Transverse colon (tissue), 4 donors: ENCODE measurements around the gene CCDC12. TPM values are rescaled to one million over a fixed set of nuclear protein-coding genes. Genes with fewer than 3 reads are reported as not detected.
A peak's percentile ranks its signal among the peaks of the same experiment; 100 is the strongest.

ENCODE experiments used
- DNase-seq: peaks from one replicate; pipeline ENCODE4 v3.0.0-alpha.2; 2019
- H3K27ac ChIP-seq, 4 donors: fragments of 200-600 bp; sonication (generic); 2 replicates each; pipeline ENCODE4 v1.5.1; 2016 to 2018; ENCODE audit warnings: inconsistent platforms in 4 of 4
- H3K27me3 ChIP-seq: fragments of 200-600 bp; sonication (generic); 2 replicates; pipeline ENCODE4 v1.5.1; 2017; ENCODE audit warnings: inconsistent platforms
- H3K36me3 ChIP-seq, 4 donors: fragments of 200-600 bp; sonication (generic); 2 replicates each; pipeline ENCODE4 v1.5.1; 2017 to 2019; ENCODE audit warnings: inconsistent platforms in 4 of 4
- H3K4me1 ChIP-seq, 4 donors: fragments of 200-600 bp; sonication (generic); 2 replicates each; pipeline ENCODE4 v1.5.1; 2017 to 2020; ENCODE audit warnings: inconsistent platforms in 4 of 4
- H3K4me3 ChIP-seq, 4 donors: fragments of 200-600 bp; sonication (generic); 1 replicate in 1 of 4; 2 replicates in 3 of 4; pipeline versions ENCODE4 v1.5.1 to v1.6.1; 2017 to 2019; ENCODE audit warnings: inconsistent platforms in 4 of 4
- H3K9me3 ChIP-seq, 2 donors: fragments of 200-600 bp; sonication (generic); 2 replicates each; pipeline ENCODE4 v1.5.1; 2017 to 2019; ENCODE audit warnings: inconsistent platforms in 2 of 2
- EP300 ChIP-seq: sonication (generic); formaldehyde crosslinking; IDR thresholded peaks from one replicate; pipeline ENCODE4 v1.6.1; 2017; ENCODE audit warnings: antibody characterized with exemption, low read depth
- POLR2A ChIP-seq: fragments of 450-650 bp; IDR thresholded peaks from one replicate; pipeline ENCODE4 v1.6.1; 2016; ENCODE audit warnings: antibody characterized with exemption, mild to moderate bottlenecking, moderate library complexity
- POLR2AphosphoS5 ChIP-seq, 3 donors: sonication (generic); formaldehyde crosslinking; IDR thresholded peaks; one replicate each; pipeline ENCODE4 v1.6.1; 2016; ENCODE audit warnings: antibody characterized with exemption in 3 of 3
- WGBS, 2 donors: methylation state at CpG; one replicate each; pipeline ENCODE4 v1.1.5; 2018; ENCODE audit warnings: low coverage in 1 of 2; 5-methylcytosine and 5-hydroxymethylcytosine counted together
- in situ Hi-C, 4 donors: fragments of 200-750 bp; cut with MboI; loops; one replicate each; pipeline versions ENCODE4 v1.15.0 to v1.15.1; 2017; ENCODE audit warnings: low sequenced_read_pairs in 3 of 4, low pct_ligation_motif_present in 1 of 4, low pct_unique_long_range_greater_than_20kb in 1 of 4
- intact Hi-C: fragments of 100-400 bp; cut with DNase I; formaldehyde crosslinking; loops from one replicate; pipeline ENCODE4 v1.15.1; 2023; ENCODE audit warnings: low total_unique reads
- total RNA-seq, 4 donors: library from RNA; depleted of rRNA; stranded (reverse); fragments of >200 nt; gene quantifications; one replicate each; pipeline ENCODE4 v1.1.0, GENCODE V29; 2016
- TF ChIP-seq, protein P1 (sequence below), 5 experiments: fragments of 200-600 bp in 3 of 5; fragments of 450-650 bp in 2 of 5; sonication (generic) in 3 of 5; IDR thresholded peaks; 1 replicate in 2 of 5; 2 replicates in 3 of 5; pipeline ENCODE4 v1.5.1; 2016 to 2017; ENCODE audit warnings: antibody characterized with exemption in 5 of 5, inconsistent platforms in 3 of 5, mild to moderate bottlenecking in 2 of 5, moderate library complexity in 1 of 5

Gene CCDC12
- total RNA-seq, 4 donors from 2014 or later: 50.1 to 72.9 (median 53.0) TPM

DNA sequence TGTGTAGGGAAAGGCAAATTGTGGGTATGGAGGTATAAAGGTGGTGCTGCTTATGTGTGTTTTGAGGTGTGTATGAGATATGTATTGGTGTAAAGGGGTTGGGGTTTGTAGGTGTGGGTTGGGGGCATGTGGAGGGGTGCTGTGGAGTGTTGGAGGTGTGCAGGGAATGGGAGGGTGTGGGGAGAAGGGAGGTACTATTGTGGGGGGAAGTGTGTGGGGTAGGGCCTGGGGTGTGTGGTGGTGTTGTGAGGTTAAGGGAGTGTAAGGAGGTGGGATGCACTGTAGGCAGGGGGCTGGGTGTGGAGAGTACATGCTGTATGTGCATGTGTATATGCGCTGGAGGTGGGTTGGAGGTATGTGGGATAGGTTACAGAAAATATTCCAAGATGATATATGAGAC is 15.7 kb downstream of the CCDC12 start:
- 80 to 88% methylated on average over 1 of the region's 1 CpG for WGBS, 2 donors
- no peak for DNase-seq
- intact Hi-C loops: no loop called here
- H3K4me3 ChIP-seq: no peak overlapping the region
- no peak for TF ChIP-seq POLR2AphosphoS5 (IDR thresholded peaks at IDR 0.05)
- no peak for TF ChIP-seq EP300
- TF ChIP-seq, protein P1, sequence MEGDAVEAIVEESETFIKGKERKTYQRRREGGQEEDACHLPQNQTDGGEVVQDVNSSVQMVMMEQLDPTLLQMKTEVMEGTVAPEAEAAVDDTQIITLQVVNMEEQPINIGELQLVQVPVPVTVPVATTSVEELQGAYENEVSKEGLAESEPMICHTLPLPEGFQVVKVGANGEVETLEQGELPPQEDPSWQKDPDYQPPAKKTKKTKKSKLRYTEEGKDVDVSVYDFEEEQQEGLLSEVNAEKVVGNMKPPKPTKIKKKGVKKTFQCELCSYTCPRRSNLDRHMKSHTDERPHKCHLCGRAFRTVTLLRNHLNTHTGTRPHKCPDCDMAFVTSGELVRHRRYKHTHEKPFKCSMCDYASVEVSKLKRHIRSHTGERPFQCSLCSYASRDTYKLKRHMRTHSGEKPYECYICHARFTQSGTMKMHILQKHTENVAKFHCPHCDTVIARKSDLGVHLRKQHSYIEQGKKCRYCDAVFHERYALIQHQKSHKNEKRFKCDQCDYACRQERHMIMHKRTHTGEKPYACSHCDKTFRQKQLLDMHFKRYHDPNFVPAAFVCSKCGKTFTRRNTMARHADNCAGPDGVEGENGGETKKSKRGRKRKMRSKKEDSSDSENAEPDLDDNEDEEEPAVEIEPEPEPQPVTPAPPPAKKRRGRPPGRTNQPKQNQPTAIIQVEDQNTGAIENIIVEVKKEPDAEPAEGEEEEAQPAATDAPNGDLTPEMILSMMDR (IDR thresholded peaks at IDR 0.05): no peak
- TF ChIP-seq POLR2A: no peak
- in situ Hi-C loops: no loop called here
- H3K27me3 ChIP-seq: no peaks in the 10 kb centered on the region
- peaks cover 50 to 76% (median 63%) of the 10 kb centered on the region in 4 donors for H3K4me1 ChIP-seq
- H3K27ac ChIP-seq: peak overlapping the region; percentile 1 to 74 (median 49)
- H3K9me3 ChIP-seq: no peaks in the 10 kb centered on the region
- no peaks in the 10 kb centered on the region for H3K36me3 ChIP-seq

DNA sequence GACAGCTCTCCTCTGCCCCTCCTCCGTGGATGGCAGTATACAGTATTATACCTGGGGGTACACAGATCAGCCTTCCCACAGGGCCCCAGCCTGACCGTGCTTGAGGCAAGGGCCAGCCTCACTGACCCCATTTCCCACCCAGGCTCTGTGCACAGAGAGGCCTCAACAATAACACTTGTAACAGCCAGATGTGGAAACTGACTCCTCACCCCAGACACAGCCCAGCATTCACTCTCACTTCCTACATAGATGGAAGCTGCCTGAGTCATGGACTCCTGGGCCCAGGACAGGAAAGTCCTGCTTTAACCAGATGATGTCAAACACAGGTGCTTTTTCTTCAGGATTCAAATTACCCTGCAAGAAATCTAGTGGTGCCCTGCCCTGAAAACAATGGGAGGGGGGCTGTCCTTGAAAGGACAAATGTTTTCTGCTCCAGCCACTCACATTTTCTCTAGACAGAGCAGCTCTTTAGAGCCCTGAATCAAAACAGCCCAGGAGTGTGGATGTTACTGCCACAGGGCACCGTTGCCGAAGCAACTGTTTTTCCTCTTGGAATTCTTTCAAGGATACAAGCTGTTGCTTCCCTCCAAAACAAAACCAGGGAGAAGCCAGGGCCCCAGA is 16.4 kb downstream of the CCDC12 start:
- H3K4me3 ChIP-seq: no peak overlapping the region
- no peaks in the 10 kb centered on the region for H3K9me3 ChIP-seq
- peak overlapping the region; percentile 1 to 74 (median 49) for H3K27ac ChIP-seq
- TF ChIP-seq POLR2A: no peak
- no peak for TF ChIP-seq EP300
- TF ChIP-seq, protein P1 (IDR thresholded peaks at IDR 0.05): no peak
- no peak for TF ChIP-seq POLR2AphosphoS5 (IDR thresholded peaks at IDR 0.05)
- H3K27me3 ChIP-seq: no peaks in the 10 kb centered on the region
- in situ Hi-C loops: no loop called here
- WGBS, 2 donors: 28% methylated on average over 4 of the region's 4 CpGs; no CpG with 5 or more reads in 1 of the 2 donors
- H3K4me1 ChIP-seq: peaks cover 52 to 76% (median 66%) of the 10 kb centered on the region in 4 donors
- DNase-seq: no peak
- no peaks in the 10 kb centered on the region for H3K36me3 ChIP-seq
- intact Hi-C loops: no loop called here

DNA sequence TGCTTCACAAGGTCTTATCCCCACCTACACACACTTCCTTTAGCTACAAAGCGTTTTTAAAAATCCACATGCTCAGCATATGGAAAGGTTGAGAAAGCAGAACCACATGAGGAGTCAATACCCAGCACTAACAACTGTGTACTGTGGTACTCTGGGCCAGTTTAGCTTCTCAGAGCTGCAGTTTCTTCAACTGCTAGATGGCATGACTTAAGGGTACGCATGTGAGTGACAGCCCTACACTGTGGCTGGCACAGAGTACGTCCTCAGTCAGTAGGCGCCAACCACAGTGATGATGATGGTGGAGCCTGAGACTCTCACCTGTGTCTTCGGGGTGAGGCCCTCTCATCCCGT is 17.4 kb downstream of the CCDC12 start:
- in situ Hi-C loops (no loop called here), intact Hi-C loops (no loop called here)
- no peak for DNase-seq
- H3K27ac ChIP-seq: peak overlapping the region; percentile 1 to 74 (median 49)
- H3K36me3 ChIP-seq: no peaks in the 10 kb centered on the region
- H3K27me3 ChIP-seq: no peaks in the 10 kb centered on the region
- TF ChIP-seq POLR2AphosphoS5 (IDR thresholded peaks at IDR 0.05): no peak
- 50 to 77% methylated on average over 1 to 6 of the region's 6 CpGs for WGBS, 2 donors
- H3K4me1 ChIP-seq: peaks cover 53 to 81% (median 65%) of the 10 kb centered on the region in 4 donors
- no peaks in the 10 kb centered on the region for H3K9me3 ChIP-seq
- H3K4me3 ChIP-seq: no peak overlapping the region

DNA sequence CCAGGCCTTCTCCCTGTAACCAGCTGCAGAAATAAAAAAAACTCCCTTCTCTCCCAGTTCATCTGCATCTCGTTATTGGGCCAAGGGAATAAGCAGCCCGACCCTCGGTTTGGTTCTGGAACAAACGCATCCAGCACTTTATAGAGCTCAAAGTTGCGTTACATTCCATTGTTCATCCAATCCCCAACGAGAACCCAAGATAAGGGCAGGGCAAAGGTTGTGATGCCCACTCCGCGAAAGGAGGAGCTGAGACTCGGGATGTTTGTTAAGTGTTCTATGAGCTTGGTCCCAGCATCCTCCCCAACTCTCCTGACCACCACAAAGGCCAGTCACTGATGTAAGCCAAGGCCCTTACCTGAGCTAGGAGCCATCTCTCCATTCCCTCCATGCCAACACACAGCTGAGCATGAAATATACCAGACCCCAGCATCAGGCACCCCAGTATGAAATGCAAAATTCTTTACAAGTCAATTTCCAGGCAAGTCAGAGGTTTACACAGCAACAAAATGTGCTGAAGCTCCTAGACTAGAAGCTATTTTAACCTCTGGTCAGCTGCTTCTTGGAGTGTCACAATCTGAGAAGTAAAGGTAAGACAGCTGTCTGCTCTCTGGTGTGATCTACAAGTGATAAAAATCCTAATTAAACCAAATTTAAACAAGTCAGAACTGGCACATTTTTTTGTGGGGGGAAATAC is 17.9 kb downstream of the CCDC12 start:
- intact Hi-C loops: no loop called here

More for the DNA sequence above, 17.9 kb downstream of the CCDC12 start:
- Histone ChIP-seq H3K36me3 (no peaks in the 10 kb centered on the region), H3K27me3 (no peaks in the 10 kb centered on the region), H3K4me3 (no peak overlapping the region), H3K9me3 (no peaks in the 10 kb centered on the region), H3K4me1 (peaks cover 54 to 86% (median 69%) of the 10 kb centered on the region in 4 donors), H3K27ac (peak overlapping the region; percentile 1 to 74 (median 49))
- DNase-seq: no peak
- in situ Hi-C loops: no loop called here
- WGBS, 2 donors: 52% methylated on average over 9 of the region's 9 CpGs; no CpG with 5 or more reads in 1 of the 2 donors
- TF ChIP-seq POLR2AphosphoS5 (IDR thresholded peaks at IDR 0.05) (no peak), POLR2A (no peak), EP300 (no peak)
- TF ChIP-seq, protein P1 (IDR thresholded peaks at IDR 0.05): no peak
